ENCODE measurements around the gene MTOR.
A peak's percentile ranks its signal among the peaks of the same experiment; 100 is the strongest.
"Not testable (repeated sequence)": the region's sequence is repeated elsewhere in the genome, so short reads cannot be mapped to it uniquely, and the experiment has no call there.

MTOR gene

DNA sequence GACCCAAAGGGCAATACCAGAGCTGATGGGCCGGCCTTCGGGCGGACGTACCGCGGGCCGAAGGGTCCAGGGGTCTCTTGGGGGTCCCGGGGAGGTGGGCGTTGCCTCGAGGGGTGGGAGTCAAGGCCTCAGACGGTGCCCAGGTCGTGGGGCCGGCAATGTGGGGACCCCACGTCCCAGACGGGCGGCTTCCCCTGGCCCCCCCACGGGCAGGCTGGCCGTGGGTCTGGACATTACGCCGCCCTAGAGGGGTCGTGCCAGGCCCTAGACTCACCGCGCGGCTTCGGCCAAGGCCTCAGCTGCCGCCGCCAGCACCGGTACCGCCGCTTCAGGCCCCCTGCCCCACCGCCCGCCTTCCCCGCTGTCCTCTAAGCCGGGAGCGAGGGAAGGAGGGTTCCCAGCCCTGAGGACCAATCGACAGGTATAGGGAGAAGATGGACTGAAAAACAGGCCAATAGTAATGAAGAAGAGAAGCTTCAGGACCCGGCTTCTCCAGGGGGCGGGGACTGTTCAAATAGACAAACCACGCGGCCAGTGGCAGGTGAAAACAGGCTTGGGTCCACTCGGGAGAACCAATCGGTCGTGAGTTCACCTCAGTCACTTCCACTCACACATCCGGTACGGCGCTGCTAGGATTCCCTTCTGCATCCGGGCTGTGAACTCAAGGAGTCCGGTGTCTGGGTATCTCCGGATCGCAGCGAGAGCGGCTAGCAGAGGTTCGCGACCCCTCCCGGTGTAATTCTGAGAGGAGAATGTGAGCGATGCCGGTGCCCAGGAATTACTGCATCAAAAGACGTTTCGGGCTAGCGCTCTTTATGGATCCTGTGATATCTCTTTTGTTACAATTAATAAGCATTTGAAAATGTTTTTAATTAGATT lies at the start of gene MTOR:
Gene MTOR, minus strand, starts transcription at position 381 of the 879 bp plus-strand sequence. CDS start 3,142 bp downstream, outside the sequence.
- peak; percentile 100 for DNase-seq (ENCODE audit: low read depth, low spot score)

DNA sequence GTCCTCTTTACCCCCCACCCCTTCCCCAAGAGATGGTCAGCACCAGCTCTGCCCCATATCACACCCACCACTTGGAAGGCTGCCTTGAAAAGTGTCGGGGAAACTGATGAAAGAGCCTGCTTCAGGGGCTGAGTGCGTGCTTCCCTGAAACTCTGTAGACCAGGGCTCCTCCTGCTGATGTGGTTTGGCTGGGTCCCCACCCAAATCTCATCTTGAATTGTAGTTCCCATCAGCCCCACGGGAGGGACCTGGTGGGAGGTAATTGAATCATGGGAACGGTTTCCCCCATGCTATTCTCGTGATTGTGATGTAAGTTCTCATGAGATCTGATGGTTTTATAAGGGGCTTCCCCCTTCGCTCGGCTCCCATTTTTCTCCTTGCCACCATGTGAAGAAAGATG lies 47.0 kb upstream of the MTOR start:
- no peak for DNase-seq (ENCODE audit: low read depth, low spot score)

DNA sequence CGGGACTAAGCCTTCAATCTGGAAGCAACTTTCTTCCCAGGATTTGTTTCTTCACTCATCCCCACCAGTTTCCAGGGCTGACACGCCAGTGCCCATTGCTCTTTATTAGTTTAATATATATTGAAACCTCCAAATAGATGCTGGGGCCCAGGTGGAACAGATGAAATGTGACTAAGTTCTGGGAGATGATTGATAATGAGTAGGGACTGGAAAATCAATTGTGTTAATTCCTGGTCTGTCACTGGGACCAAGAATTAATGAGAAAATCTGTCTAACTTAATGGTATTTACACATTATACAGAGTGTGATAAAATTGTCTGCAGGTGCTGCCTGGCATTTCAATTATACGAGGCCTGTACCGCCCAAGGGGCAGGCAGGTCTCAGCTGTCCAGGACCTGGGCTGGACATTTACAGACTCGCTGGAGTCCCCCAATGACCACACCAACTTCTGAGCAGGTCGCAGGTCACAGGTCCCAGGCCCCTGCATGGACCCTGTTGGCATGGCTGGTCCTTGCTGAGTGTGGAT lies 46.4 kb upstream of the MTOR start:
- no peak for DNase-seq (ENCODE audit: low read depth, low spot score)

DNA sequence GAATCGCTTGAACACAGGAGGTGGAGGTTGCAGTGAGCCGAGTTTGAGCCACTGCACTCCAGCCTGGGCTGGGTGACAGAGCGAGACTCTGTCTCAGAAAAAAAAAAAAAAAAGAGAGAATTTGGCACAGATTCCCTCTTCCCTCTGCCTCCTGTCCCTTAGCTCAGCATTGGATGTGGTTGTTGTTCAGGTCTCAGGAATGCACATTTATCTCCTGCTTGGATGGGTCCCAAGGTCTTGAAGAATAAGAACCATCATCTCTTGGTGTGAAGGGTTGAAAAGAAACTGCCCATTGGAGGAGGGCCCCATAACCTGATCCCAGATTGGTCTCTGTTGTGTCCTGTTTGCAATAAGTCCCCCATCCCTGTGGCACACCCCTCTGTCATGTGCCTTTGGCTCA lies 45.5 kb upstream of the MTOR start:
- no peak for DNase-seq (ENCODE audit: low read depth, low spot score)

DNA sequence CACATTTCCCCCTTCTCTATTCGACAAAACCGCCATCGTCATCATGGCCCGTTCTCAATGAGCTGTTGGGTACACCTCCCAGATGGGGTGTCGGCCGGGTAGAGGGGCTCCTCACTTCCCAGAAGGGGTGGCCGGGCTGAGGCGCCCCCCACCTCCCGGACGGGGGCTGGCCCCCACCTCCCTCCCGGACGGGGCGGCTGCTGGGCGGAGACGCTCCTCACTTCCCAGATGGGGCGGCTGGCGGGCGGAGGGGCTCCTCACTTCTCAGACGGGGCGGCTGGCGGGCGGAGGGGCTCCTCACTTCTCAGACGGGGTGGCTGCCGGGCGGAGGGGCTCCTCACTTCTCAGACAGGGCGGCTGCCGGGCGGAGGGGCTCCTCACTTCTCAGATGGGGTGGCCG lies 43.2 kb upstream of the MTOR start:
- DNase-seq (ENCODE audit: low read depth, low spot score), result not testable (repeated sequence)

DNA sequence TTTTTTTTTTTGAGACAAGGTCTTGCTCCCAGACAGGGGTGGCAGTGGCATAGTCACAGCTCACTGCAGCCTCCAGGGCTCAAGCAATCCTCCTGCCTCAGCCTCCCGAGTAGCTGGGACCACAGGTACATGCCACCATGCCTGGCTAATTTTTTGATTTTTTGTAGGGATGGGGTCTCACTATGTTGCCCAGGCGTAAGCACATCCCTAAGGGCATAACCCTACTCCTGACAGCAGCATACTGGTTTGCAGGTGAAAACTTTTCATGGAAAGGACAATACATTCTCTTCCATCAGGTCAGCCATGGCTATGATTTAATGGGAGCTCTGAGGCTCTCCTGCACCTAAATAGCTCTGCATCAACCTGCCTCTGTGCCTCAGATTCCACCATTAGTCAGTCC lies 40.0 kb upstream of the MTOR start:
- no peak for DNase-seq (ENCODE audit: low read depth, low spot score)

DNA sequence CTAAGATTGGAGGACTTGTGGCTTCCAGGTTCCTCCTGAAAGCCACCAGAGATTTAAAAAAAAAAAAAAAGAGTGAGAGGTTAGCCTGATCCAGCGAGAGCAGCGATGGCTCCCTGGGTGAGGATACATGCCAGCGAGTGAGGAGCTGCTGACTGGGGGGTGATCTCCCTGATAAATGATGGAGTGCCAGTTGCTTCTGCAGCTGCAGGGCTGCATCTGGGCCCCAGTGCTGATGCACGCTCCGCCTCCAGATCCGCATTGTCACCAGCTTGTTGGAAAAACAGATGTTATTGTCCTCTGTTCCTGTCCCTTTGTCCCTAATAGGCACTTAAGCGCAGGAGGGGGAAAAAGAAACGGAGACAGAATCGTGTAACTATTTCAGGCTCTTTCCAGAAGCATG lies 39.2 kb upstream of the MTOR start:
- DNase-seq (ENCODE audit: low read depth, low spot score), result no peak

DNA sequence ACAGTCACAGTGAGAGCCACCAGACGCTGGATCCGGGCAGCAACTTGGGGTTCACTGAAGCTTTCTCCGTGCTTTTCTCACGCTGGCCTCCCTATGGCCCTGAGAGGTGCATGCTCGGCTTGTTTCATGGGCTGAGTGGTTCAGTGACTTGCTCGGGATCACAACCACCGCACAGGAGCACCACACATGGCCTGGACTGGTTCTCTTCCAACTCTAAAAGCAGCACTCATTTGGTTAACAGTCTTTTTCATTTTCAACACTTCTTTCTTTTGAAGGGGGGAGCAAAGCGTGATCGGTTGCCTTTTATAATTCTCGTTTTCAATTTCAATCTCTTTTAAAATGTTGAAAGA lies 36.8 kb upstream of the MTOR start:
- DNase-seq (ENCODE audit: low read depth, low spot score), result no peak

DNA sequence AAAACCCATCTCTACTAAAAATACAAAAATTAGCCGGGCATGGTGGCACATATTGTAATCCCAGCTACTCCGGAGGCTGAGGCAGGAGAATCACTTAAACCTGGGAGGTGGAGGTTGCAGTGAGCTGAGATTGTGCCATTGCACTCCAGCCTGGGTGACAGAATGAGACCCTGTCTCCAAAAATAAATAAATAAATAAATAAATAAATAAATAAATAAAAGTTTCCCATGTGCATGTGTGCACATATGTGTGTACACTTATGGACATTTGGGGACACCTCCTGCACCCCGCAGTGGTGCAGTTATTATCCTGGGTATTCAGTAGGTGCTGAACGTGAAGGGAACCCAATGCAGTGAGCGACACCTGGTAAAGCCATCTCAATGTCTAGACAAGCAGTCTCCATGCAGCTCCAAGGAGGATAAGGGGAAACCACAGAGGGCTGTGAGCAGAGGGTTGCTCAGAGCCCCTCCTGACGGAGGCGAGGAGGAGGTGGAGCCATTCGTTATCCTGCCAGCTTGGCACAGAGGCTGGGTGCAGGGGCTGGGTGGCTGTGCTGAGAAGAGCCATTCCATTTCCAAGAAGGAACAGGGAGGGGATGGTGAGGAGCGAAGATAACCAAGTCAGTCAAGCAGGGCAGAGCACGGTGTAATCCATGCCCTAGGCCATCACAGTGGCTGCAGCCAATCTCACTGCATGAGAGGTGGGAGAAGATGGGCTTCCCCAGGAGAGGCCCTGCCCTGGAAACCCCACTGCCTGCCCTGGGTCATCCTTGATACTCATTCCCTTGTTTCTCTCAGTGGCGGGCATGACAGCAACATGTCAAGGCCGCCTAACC lies 36.3 kb upstream of the MTOR start:
- DNase-seq (ENCODE audit: low read depth, low spot score), result no peak

DNA sequence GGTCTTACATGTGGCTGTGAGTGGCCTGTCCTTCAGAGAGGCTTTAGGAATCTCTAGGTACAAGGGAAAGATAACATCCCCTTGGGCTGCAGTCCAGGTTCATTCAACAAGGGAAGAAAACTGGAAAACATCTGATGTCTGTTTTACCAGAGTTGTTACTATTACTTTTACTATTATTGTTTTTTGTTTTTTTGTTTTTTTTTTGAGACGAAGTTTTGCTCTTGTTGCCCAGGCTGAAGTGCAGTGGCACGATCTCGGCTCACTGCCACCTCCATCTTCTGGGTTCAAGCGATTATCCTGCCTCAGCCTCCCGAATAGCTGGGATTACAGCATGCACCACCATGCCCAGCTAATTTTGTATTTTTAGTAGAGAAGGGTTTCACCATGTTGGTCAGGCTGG lies 35.4 kb upstream of the MTOR start:
- DNase-seq (ENCODE audit: low read depth, low spot score), result not testable (repeated sequence)

DNA sequence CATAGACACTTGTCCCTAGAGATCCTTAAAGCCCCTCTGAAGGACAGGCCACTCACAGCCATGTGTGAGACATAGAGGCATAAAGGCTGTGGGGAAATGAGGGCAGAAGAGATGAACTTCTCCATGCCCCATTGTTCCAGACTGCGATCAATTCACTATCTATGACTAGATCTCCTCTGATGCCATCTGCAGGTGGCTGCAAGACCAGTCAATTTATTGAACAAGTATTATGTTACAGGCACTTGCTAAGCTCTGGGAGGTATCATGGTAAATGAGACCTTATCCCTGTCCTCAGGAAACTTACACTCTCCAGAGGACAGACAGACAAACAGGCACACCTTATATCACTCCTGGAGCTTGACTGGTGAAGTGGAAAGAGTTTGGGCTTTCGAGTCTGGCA lies 33.6 kb upstream of the MTOR start:
- DNase-seq (ENCODE audit: low read depth, low spot score), result no peak

DNA sequence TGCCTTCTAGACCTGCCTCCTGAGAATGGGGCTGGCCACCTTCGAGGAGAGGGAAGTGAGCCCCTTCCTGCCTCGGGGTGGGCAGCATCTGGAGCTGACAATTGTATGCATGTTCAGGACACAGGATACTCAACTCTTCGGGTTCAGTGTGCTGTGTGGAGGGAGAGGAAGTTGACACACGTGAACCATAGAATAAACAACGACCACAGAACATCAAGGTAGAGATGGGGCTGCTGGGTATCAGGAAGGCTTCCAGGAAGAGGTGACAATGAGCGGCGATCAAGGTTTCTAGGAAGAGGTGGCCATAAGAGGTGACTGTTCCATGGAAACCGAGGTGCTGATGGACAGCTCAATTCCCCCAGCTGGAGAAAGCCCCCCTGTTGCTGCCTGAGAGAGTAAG lies 32.6 kb upstream of the MTOR start:
- DNase-seq (ENCODE audit: low read depth, low spot score), result no peak

DNA sequence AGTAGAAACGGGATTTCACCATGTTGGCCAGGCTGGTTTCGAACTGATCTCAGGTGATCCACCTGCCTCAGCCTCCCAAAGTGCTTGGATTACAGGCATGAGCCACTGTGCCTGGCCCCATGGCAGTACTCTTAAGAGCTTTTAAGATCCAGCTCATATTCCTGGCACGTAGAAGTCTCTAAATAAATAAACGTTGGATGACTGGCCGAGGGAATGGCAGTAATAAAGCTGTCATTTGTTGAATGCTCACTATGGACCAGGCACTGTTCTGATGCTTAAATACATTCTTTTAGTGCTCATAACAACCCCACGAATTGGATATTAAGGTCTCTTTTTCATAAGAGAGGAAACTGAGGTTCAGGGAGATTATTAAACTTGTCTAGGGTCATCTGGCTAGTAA lies 31.5 kb upstream of the MTOR start:
- DNase-seq (ENCODE audit: low read depth, low spot score), result no peak

DNA sequence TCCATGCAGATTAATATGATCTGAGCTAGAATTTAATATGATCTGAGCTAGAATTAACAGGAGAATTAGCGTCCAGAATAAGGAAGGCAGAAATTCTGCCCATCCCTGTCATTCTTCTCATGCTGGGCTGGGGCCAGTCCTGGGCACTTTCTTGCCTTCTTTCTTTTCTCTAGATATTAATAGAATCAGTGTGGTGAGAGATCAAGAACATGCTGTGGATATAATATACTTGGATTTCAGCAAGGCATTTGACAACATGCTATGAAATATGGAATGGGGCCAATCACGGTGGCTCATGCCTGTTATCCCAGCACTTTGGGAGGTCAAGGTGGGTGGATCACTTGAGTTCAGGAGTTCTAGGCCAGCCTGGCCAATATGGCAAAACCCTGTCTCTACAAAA lies 28.7 kb upstream of the MTOR start:
- no peak for DNase-seq (ENCODE audit: low read depth, low spot score)

DNA sequence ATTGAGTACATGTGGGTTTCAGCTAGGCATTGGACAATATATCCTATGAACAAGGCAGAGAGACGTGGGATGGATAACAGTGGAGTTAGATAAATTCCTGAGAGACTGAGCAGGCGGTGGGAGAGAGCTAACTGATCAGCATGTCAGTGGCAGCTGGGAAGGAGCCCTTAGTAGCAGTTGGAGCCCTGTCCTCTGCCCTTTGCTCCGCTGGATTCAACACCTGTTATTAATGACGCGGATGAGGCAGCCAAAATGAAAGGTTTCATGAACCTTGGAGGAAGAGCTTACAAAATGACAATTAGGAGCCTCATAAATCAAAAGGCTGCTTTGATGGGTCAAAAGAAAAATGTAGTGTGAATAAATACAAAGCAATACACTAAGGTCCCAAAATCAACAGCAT lies 26.7 kb upstream of the MTOR start:
- DNase-seq (ENCODE audit: low read depth, low spot score), result no peak

DNA sequence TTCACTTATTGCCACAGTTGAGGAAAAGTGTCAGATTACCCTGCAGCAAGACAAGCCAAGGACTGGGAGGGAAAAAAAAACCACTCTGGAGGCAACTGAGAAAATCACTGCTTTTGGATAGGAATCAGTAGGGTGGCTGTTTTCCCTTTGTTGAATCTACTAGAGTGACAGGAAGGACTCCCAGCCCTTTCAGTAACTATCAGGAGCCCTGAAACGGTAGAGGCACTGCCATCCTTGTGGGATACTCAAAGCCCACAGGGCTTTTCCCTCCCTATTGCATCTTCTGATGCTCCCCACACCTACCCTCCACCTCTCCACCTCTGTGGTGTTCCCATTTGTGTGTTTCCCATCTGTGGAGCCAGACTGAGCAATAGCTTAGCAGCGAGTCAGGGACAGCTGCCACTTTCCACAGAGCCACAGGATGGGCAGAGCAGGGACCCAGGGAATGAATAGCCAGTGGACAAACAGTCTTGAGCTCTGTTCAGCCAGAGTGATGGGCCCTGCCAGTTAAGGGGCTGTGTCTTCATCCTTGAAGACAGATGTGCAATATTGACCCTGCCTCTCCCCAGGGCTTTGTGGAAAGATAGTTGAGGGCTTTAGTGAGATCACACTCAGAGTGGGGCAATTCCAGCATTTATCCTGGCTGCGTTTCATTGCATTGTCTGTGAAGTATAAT lies 24.5 kb upstream of the MTOR start:
- DNase-seq (ENCODE audit: low read depth, low spot score), result peak; percentile 56

DNA sequence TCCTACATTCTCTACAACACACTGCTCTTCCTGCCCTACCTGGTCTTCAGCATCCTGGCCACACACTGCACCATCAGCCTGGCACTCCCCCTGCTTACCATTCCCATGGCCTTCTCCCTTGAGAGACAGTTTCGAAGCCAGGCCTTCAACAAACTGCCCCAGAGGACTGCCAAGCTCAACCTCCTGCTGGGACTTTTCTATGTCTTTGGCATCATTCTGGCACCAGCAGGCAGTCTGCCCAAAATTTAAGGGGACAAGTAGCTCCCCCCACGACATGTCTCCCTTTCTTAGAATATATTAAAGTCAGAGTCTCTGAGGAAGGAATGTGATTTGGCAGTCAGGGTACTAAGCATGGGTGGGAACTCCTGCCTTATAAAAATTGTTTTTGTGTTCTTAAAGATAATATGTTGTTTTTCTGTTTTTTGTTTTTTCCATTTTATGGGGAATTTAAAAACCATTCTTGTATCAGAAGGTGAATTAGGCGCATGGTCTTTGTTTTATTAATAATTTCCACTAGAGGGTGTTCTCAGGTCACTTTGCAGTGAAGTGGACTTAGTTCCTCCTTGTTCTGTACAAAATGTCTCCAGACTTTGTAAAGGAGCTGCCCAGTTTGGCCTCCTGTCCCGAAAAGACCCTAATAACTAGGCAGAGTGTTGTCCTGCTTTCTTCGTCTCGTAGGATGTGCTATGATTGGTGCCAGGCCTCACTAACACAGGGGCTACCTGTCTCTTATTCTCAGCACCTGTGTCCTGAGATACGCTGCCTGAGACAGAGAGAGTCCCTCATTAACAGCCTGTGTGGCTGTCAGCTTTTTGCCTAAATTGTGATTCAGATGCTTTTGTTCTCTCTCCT lies 23.8 kb upstream of the MTOR start:
- DNase-seq (ENCODE audit: low read depth, low spot score), result no peak

DNA sequence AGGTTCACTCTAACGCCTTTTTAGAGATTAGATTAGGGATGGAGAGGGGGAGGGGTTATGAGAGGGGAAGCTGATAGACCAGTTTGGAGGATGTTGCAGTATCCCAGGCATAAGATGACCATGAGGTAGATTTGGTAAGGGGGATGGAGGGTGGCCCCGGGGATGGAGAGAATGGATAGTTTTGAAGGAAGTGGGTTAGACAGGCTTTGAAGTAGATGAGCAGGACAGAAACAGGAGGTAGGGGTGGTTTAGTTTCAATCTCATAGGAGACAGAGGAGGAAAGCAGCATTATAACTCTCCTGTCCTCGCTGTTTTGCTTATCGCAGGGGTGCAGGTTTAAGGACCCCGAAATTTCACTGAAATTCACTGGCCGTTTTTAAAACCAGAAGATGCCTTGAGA lies 22.4 kb upstream of the MTOR start:
- no peak for DNase-seq (ENCODE audit: low read depth, low spot score)

DNA sequence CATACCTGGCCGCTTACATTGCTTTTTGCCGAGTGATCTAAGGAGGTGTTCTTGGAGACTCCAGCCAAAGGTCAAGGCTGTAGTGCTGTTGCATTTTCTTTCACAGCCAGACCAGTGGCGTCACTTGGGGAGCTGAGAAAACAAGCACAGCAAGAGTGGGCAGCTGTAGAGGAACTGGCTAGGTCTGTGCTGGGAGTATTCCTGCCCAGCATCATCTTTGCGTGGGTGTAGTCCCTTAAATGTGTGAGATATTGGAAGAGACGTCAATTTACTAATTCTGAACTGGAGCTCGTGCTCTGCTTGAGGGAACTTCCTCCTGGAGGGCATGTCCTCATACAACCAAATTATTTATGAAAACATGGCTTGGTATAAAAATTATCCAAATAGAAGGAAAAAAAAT lies 20.8 kb upstream of the MTOR start:
- no peak for DNase-seq (ENCODE audit: low read depth, low spot score)

DNA sequence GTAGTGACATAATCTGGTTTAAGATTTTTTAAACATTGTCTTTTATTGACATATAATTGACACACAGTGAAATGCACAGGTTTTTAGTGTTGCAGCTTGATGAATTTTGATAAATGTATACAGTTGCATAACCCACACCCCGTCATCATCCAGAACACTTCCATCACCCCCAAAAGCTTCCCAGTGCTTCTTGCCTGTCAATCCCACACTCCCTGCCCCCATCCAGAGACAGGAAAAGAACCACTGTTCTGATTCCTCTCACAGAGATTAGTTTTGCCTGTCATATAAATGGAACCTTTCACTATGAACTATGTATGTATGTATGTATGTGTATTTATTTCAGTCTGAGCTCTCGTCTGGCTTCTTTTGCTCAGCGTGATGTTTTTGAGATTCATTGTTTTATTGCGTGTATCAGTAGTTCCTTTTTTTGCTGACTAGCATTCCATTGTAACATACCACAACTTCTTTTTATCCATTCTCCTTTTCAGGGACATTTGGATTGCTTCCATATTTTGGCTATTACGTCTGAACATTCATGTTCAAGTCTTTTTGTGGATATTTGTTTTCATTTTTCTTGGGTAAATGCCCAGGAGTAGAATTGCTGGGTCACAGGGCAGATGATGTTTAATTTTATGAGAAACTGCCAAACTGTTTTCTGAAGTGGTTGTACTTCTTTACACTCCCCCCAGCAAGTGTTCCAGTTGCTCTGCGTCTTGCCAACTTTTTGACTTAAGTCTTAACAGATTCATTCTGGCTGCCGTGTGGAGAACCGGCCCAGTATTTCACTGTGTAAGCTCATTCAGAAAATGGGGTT lies 19.4 kb upstream of the MTOR start:
- DNase-seq (ENCODE audit: low read depth, low spot score), result no peak
